HepG2 (cell line): Measurements from ENCODE around the gene PLEKHA3. TPM values are rescaled to one million over a fixed set of nuclear protein-coding genes. Genes with fewer than 3 reads are reported as not detected.

Source experiments
- AHR ChIP-seq: IDR thresholded peaks from 2 replicates; pipeline ENCODE4 v1.6.1; 2018; ENCODE audit warnings: missing genetic modification reagents, missing compliant biosample characterization
- ATF7-NPFF ChIP-seq: sonication (generic); formaldehyde crosslinking; IDR thresholded peaks from 2 replicates; pipeline ENCODE4 v1.8.1; 2023; ENCODE audit warnings: mild to moderate bottlenecking, low read depth, missing genetic modification reagents, moderate library complexity
- ELF1 ChIP-seq: sonication (generic); formaldehyde crosslinking; IDR thresholded peaks from 2 replicates; pipeline ENCODE4 v1.4.0; 2020; ENCODE audit warnings: missing genetic modification reagents
- FOXO1 ChIP-seq: sonication (generic); formaldehyde crosslinking; IDR thresholded peaks from 2 replicates; pipeline ENCODE4 v1.4.0; 2020; ENCODE audit warnings: missing genetic modification reagents
- GMEB2 ChIP-seq: IDR thresholded peaks from 2 replicates; pipeline ENCODE4 v1.6.1; 2016; ENCODE audit warnings: missing biosample characterization, missing genetic modification reagents, low read depth
- KDM6A ChIP-seq: IDR thresholded peaks from 2 replicates; pipeline ENCODE4 v1.6.1; 2016; ENCODE audit warnings: low read depth
- KMT2A ChIP-seq: sonication (generic); formaldehyde crosslinking; IDR thresholded peaks from 2 replicates; pipeline ENCODE4 v1.4.0; 2020; ENCODE audit warnings: missing genetic modification reagents
- NFKB2 ChIP-seq: sonication (generic); formaldehyde crosslinking; IDR thresholded peaks from 2 replicates; pipeline ENCODE4 v1.4.0; 2020; ENCODE audit warnings: missing genetic modification reagents, borderline replicate concordance
- NONO ChIP-seq, 2 experiments: fragments of 450-650 bp in 1 of 2; sonication (generic) in 1 of 2; formaldehyde crosslinking in 1 of 2; IDR thresholded peaks in 1 of 2; conservative IDR thresholded peaks in 1 of 2; 2 replicates each; pipeline versions ENCODE4 v1.6.1 to v1.8.0; 2017 to 2022; ENCODE audit warnings: mild to moderate bottlenecking in 1 of 2, missing genetic modification reagents in 1 of 2, moderate library complexity in 1 of 2
- RERE ChIP-seq: IDR thresholded peaks from 2 replicates; pipeline ENCODE4 v1.6.1; 2016; ENCODE audit warnings: low read depth, missing genetic modification reagents, missing compliant biosample characterization
- SMAD9 ChIP-seq: sonication (generic); formaldehyde crosslinking; IDR thresholded peaks from 2 replicates; pipeline ENCODE4 v1.5.1; 2020; ENCODE audit warnings: mild to moderate bottlenecking, missing genetic modification reagents
- SOX5 ChIP-seq: IDR thresholded peaks from 2 replicates; pipeline ENCODE4 v1.6.1; 2016; ENCODE audit warnings: borderline replicate concordance
- ZBTB7A ChIP-seq: sonication (generic); formaldehyde crosslinking; IDR thresholded peaks from 2 replicates; pipeline ENCODE4 v1.8.0; 2022; ENCODE audit warnings: mild to moderate bottlenecking, missing genetic modification reagents
- ZNF12 ChIP-seq: sonication (generic); formaldehyde crosslinking; IDR thresholded peaks from 2 replicates; pipeline ENCODE4 v1.5.0; 2020; ENCODE audit warnings: missing genetic modification reagents
- ZNF20 ChIP-seq: sonication (generic); formaldehyde crosslinking; IDR thresholded peaks from 2 replicates; pipeline ENCODE4 v1.4.0; 2020; ENCODE audit warnings: mild to moderate bottlenecking, moderate library complexity, missing genetic modification reagents
- ZNF546 ChIP-seq: sonication (generic); formaldehyde crosslinking; conservative IDR thresholded peaks from 2 replicates; pipeline ENCODE4 v1.8.1; 2023; ENCODE audit warnings: mild to moderate bottlenecking, missing genetic modification reagents
- ZNF547 ChIP-seq: sonication (generic); formaldehyde crosslinking; IDR thresholded peaks from 2 replicates; pipeline ENCODE4 v1.5.1; 2020; ENCODE audit warnings: mild to moderate bottlenecking, missing genetic modification reagents
- polyA plus RNA-seq, 8 experiments: library from polyadenylated mRNA; depleted of rRNA in 3 of 8; stranded (reverse) in 7 of 8; unstranded in 1 of 8; fragments of >200 nt; fragmentation: Illumina TruSeq in 4 of 8; extraction: Trizol in 4 of 8; gene quantifications; 2 replicates each; pipeline versions ENCODE4 v1.2.1 to v1.2.3, GENCODE V29; 2011 to 2016; ENCODE audit warnings: low read depth in 4 of 8, missing spikeins in 1 of 8, mixed read lengths in 1 of 8; ENCODE audit not compliant: insufficient read depth in 1 of 8
- total RNA-seq, 5 experiments: library from RNA; depleted of rRNA; stranded (reverse); fragments of >200 nt; fragmentation: Illumina TruSeq; extraction: Trizol; gene quantifications; 2 replicates each; pipeline ENCODE4 v1.2.3, GENCODE V29; 2016; ENCODE audit warnings: low read depth in 1 of 5
- TF ChIP-seq, protein P1 (sequence below): conservative IDR thresholded peaks from 2 replicates; pipeline ENCODE4 v1.6.1; 2018; ENCODE audit warnings: missing genetic modification reagents
- TF ChIP-seq, protein P2 (sequence below): sonication (generic); formaldehyde crosslinking; IDR thresholded peaks from 2 replicates; pipeline ENCODE4 v1.5.0; 2020; ENCODE audit warnings: mild to moderate bottlenecking, missing genetic modification reagents, moderate library complexity

The PLEKHA3 gene
- total and polyA plus RNA-seq, 2 of the 13 experiments (the other 11 are each of a cell fraction or from before 2014, with no cell fraction given), result 11.7 to 23.1 TPM

DNA sequence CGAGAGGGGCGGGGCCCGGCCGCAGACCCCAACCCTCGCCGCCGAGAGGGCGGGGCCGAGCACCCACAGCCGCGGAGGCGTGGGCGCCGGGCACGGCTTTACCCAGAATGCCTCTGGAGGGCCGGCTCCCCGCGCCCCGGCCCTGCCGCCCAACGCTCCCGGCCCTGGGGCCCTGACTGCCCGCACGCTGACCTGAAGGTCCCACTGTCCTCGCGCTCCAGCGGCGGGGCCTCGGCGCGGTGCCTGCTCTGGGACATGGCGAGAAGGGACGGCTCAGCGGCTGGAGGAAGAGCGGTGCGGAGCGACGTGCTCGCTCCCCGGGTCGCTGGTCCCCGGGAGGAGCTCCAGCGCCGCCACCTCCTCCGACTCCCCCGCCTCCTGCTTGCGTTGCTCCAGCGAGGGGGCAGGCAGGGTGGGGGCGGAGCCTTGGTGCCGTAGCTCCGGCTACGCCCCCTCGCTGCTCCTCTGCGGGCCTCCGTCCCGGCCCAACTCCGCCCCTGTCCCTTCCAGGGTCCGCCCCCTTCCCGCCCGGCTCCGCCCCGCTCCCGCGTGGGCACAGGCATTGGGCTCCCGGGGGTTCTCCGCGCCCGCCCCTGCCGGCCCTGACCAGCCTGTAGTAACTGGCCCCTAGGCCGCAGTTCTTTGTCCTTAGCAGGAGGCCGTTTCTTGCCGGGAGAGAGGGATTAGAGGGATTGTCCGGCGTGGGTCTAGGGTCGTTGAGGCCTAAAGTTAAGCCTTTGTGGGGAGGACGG lies 29.3 kb upstream of the PLEKHA3 start, which contains the start of the genes PJVK and PRKRA (continued):
- TF ChIP-seq SMAD9 (CRISPR knock-in tag), result peak; percentile 44; the same call in 1 of the 2 replicates
- TF ChIP-seq, protein P1, sequence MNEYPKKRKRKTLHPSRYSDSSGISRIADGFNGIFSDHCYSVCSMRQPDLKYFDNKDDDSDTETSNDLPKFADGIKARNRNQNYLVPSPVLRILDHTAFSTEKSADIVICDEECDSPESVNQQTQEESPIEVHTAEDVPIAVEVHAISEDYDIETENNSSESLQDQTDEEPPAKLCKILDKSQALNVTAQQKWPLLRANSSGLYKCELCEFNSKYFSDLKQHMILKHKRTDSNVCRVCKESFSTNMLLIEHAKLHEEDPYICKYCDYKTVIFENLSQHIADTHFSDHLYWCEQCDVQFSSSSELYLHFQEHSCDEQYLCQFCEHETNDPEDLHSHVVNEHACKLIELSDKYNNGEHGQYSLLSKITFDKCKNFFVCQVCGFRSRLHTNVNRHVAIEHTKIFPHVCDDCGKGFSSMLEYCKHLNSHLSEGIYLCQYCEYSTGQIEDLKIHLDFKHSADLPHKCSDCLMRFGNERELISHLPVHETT, result peak; percentile 87
- no peak; the same call in 1 of the 2 replicates for TF ChIP-seq GMEB2 (CRISPR knock-in tag)
- no peak; the same call in 1 of the 2 replicates for TF ChIP-seq ELF1 (CRISPR knock-in tag)
- 0 out of 2 replicates have a peak, but pooled peaks have one; percentile 55 for TF ChIP-seq RERE (CRISPR knock-in tag)
- peak; percentile 35; the same call in 1 of the 2 replicates for TF ChIP-seq ZNF546 (CRISPR knock-in tag)
- TF ChIP-seq KMT2A (CRISPR knock-in tag), result peak; percentile 82
- TF ChIP-seq ZNF547 (CRISPR knock-in tag), result peak; percentile 87; the same call in 1 of the 2 replicates
- peak; percentile 40; the same call in 1 of the 2 replicates for TF ChIP-seq NFKB2 (CRISPR knock-in tag)
- peak; percentile 42; the same call in 1 of the 2 replicates for TF ChIP-seq KDM6A (CRISPR knock-in tag)
- peak; percentile 70 for TF ChIP-seq FOXO1 (CRISPR knock-in tag)
- TF ChIP-seq, protein P2, sequence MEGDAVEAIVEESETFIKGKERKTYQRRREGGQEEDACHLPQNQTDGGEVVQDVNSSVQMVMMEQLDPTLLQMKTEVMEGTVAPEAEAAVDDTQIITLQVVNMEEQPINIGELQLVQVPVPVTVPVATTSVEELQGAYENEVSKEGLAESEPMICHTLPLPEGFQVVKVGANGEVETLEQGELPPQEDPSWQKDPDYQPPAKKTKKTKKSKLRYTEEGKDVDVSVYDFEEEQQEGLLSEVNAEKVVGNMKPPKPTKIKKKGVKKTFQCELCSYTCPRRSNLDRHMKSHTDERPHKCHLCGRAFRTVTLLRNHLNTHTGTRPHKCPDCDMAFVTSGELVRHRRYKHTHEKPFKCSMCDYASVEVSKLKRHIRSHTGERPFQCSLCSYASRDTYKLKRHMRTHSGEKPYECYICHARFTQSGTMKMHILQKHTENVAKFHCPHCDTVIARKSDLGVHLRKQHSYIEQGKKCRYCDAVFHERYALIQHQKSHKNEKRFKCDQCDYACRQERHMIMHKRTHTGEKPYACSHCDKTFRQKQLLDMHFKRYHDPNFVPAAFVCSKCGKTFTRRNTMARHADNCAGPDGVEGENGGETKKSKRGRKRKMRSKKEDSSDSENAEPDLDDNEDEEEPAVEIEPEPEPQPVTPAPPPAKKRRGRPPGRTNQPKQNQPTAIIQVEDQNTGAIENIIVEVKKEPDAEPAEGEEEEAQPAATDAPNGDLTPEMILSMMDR (CRISPR knock-in tag), result peak; percentile 43
- peak; percentile 80 for TF ChIP-seq ZNF12 (CRISPR knock-in tag)
- no peak for TF ChIP-seq NONO (IDR thresholded peaks at IDR 0.05)
- TF ChIP-seq NONO (CRISPR knock-in tag; conservative IDR thresholded peaks at IDR 0.05), result peak; percentile 96
- TF ChIP-seq AHR (CRISPR knock-in tag), result 0 out of 2 replicates have a peak, but pooled peaks have one; percentile 33
- no peak for TF ChIP-seq ZNF20 (CRISPR knock-in tag)
- TF ChIP-seq ATF7-NPFF (CRISPR knock-in tag), result peak; percentile 82
- TF ChIP-seq ZBTB7A, result 0 out of 2 replicates have a peak, but pooled peaks have one; percentile 35
- peak; percentile 43; the same call in 1 of the 2 replicates for TF ChIP-seq SOX5 (CRISPR knock-in tag)
